GM19238 (cell line): ENCODE data around the gene RANGAP1.
A peak's percentile ranks its signal among the peaks of the same experiment; 100 is the strongest.

ENCODE experiments used
- DNase-seq: peaks from one replicate; pipeline ENCODE4 v3.0.0; 2011; ENCODE audit warnings: low spot score; ENCODE audit not compliant: insufficient read length

Gene RANGAP1

DNA sequence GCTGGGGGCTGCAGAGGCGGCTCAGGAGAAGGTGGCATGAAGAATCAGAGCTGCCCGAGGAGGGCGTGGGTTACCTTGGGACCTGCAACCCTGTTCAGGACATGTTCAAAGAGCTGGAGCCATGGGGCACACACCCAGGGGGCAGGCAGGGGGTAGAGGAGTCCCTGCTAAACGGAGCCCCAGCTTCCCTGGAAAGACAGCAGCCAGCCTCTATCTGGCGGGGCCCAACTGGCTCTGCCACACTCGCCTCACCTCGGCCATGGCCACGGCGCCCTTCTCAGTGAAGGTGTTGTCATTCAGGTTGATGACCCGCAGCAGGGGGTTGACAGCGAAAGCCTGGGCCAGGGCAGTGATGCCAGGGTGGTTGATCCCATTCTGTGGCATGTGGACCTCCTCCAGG is 28.3 kb downstream of the RANGAP1 start:
- no peak for DNase-seq

DNA sequence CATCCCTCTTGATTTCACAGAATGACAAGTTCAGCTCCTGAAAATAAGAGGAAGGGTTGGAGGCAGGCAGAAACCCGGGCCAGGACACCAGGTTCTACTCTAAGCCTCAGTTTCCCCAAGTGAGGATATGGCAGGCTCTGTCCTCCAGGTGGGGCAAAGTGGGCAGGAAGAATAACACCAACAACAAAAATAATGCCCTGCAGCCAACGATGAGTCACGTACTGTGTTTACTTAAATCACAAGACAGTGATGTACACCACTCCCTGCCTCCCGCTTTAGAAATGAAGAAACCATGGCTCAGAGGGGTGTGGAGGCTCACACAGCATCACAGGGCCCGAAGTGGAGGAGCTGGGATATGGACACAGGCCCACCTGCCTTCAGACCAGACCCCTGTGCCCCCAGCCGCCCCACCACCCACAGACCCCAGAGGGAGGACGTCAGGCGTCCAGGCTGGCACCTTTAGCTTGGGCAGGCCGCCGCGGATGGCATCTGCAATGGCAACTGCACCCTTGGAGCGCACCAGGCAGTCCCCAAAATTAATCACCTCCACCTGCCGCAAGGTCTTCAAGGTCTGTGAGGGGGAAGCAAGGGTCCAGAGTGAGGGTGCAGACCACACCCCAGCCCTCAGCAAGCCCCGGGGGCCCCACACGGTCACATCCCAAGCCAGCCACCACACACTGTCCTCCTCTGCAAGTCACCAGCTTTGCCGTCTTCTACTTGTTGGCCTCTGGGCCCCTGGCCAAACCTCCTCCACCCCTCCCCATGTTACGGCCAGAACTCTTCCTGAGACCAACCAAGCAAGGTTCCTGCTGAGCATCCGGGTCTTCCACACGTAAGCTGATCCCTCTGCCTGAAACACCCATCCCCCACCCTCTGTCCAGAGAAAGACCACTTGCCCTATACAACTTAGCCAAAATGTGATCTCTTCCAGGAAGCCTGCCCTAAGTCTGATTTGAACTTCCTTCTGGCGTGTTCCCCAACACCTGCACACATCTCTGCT is 29.4 kb downstream of the RANGAP1 start:
- no peak for DNase-seq

DNA sequence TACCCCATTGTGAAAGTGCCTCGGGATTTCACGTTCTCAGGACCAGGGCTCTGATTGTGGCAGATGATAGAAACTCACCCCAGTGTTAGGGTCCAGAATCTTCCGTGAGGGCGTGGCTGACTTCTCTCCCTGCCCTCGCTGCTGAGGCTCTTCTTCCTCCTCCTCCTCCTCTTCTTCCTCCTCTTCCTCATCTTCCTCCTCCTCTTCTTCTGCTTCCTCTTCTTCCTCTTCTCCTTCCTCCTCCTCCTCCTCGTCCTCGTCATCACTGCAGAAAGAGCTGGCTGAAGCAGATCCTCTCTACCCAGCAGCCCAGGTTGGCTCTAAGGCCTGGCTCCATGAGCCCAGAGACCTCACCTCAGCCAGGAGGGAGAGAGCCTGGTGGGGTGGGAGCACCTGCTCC is 31.8 kb downstream of the RANGAP1 start:
- DNase-seq: no peak

DNA sequence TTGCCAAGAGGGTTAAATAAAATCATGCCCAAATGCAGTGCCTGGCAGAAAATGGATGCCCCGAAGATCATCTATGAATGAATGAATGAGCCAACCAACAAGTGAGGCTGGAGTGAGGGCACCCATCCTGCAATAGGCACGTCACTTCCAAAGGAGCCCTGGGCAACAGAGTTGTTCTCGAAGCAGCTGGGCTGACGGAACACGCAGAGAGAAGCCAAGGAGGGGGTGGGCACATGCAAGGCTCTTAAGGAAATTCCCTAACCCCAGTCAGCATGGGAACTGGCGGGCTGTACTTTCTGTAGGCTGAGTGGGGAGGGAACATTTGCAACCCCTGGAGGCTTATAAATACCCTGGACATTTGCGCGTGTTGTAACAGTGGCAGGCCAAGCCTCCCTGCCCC is 33.6 kb downstream of the RANGAP1 start:
- no peak for DNase-seq

DNA sequence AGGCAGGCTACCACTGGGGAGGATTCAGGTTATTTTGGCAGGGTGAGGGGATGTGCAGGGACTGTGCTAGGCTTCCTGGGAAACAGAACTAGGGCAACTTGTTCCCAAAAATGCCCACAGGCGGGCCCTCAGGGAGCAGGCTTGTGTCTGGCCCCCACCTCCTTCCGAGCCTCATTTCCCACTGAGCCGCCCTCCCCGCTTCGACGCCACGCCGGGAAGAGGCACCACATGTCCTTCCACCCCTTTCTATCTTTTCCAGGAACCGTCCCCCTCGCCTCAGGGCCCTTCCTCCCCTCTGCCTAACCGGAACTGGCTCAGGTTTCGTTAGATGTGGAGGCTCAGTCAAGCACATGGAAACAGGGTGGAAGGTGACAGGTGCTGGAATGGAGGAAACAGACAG is 35.9 kb downstream of the RANGAP1 start:
- DNase-seq: no peak

DNA sequence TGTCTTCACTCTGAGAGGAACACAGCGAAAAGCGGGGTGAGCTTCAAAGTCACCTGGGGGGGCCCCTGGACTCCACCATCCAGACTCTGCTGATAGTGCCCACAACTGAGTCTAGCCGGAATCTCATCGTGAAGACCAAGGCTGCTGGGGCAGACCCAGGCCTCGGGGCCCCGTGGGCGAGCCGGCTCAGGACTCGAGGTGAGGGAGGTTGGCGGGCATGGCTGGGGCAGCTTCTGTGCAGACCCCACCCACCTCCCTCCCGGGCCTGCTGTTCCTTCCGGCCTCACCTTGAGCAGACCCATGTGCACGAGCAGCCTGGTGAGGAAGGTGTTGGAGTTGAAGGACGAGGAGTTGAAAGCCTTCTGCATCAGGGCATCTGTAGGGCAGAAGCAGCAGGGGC is 36.5 kb downstream of the RANGAP1 start:
- DNase-seq: no peak

DNA sequence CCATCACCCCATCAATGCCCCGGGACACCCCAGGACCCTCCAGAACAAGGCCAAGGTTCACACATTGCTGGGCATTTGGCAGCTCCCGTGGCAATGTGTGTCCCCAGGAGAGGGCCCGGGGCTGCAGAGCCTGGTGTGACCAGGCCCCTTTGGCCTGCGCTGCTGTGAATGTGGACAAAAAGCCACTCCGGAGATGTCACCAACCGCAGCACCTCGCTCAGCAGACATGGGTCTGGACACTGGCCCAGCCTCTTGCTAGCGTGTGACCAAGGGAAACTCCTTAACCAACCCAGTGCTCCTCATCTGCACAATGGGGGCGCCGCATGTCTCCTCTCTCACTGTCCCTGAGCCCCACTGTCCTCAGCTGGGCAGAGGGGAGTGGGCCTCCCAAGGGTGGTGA is 37.2 kb downstream of the RANGAP1 start:
- no peak for DNase-seq

DNA sequence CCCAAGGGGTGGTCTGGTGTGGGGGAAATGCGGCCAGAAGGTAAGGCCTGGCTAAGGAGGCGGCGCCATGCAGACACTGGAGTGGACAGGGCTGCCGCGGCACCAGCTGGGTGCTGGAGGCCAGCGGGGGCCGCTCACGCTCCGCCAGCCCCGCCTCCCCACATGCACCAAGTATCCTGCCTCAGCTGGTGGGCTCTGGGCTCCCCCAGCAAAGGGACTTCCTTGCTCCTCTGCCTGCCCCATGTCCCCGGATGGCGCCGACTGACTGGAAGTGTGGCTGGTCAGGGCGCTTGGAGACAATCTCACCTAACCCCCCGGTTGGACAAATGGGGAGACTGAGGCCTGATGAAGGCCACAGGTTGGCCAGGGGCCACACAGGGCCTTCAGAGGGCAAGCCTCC is 37.7 kb downstream of the RANGAP1 start:
- DNase-seq: no peak

DNA sequence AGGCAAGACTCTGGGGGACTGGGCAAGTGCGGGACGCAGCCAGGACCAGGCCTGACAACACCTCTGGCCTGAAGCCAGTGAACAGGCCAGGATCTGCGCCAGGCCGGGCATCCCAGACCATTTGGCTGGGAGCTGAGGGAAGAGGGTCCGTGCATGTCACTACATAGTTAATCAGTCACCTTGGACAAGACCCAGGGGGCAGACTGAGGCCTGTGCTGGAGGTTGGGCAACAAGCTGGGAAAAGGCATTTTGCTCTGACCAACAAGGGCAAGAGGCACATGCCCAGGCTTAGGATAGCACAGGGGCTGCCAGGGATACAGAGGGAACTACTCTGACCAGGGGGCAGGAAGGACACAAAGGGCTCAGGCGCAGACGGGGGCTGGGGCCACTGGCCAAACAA is 38.3 kb downstream of the RANGAP1 start:
- no peak for DNase-seq

DNA sequence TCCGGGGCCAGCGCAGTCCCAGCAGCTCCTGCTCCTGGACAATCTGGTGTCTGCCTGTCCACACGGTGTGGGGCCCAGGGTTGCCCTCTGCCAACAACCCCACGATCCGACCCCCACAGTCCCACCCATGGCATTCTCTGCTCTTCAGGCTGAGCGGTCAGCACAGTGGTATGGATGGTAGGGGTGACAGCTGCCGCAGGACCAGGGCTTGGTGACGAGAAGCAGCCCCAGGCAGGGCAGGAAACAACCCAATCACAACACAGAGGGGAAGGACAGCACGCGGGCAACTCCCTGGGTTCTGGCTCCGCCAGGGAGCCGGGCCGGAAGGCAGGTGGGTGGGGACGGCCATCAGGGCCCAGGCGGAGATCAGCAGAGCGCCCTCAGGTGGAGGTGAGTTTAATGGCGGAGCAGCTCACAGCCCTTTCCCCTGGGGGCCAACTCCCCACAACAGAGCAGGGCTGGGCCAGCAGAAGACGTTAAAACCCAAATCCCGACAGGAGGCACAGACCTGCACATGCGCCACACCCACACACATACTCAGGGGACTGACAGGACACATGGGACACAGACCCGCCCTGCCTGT is 40.0 kb downstream of the RANGAP1 start:
- no peak for DNase-seq

DNA sequence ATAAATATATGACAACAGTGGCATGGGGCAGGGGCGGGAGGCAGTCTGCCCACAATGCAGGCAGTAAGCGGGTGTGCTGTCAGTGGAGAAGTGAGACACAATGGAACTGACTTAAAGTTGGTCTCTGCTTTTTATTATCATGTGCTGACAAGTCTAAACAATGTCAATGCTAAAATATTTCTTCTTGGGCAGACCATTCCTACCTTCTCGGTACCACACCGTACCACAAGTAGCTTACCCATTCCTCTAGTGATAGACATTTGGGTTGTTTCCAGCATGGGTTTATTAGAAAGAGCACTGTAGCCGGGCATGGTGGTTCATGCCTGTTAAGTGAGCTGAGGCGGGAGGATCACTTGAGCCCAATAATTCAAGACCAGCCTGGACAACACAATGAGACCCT is 42.6 kb downstream of the RANGAP1 start:
- DNase-seq: no peak

DNA sequence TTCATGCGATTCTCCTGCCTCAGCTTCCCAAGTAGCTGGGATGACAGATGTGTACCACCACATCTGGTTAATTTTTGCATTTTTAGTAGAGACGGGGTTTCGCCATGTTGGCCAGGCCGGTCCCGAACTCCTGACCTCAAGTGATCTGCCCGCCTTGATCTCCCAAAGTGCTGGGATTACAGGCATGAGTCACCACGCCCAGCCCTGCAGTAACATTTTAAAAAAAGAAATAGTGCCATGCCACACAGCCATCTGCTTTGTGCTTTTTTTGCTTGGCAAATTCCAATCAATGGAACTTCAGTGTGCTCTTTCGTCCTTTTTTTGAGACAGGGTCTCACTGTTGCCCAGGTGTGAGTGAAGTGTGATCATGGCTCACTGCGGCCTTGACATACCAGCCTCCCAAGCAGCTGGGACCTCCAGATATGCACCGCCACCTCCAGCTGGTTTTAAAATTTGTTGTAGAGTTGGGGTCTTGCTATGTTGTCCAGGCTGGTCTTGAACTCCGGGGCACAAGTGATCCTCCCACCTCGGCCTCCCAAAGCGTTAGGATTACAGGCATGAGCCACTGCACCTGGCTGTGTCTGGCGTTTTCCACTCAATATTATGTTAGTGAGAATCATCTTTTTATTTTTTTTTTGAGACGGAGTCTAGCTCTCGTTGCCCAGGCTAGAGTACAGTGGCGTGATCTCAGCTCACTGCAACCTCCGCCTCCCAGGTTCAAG is 43.4 kb downstream of the RANGAP1 start:
- DNase-seq: no peak

DNA sequence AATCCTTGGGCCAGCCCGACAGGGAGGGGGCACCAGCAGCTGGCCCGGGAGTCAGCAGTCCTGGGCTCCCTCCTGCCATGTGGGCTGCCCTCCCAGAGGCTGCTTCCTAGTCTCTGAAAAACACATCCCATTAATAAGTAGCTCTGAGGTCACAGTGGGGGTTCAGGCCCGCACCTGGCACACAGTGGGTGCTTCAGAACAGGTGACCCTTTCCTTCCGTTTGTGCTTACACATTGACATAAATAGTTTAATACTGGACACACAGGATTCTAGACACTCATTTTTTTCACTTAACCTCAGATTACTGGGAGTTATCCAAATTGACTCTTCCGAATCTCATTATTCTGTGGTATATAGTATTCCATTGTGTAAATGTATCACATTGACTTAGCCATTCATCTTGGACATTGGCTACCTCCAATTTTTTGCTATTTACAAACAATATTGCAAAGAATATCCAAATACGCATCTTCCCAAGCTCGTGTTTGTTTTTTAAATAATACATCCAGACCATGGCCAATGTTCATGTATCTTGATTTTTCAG is 44.8 kb downstream of the RANGAP1 start:
- no peak for DNase-seq

DNA sequence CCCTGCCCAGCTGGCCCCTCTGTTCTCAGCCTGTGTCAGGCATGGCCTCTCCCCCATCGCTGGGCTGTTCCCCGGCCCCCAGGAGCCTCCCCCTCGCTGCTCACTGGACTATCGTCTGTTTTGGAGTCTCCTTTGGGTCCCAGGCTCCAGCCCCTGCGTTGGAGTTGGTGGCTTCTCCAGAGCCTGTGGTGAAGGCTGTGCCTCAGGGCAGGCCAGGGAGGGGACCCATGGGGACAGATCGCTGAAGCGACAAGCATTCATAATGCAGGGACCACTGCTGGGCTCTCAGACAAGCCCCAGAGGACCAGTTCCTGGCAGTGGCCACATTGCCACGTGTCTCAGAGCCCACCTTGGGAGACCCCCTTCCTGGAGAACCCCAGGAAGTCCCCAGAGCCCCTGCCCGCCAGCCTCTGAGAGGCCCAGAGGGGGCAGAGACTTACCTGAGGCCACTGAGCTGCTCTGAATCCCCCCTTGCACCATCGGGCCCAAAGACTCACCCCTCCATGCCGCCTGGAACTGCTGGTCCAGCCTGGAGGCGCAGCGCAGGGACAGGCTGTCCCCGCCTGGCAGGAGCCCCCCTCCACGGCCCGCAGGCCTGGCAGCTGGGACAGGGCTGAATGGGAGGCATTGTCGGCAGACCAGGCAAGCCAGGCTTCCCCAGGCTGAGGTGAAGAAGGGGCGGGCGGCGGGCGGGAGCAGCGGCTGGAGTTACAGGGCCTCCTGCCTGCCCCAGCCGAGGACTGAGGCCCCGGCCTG is 45.4 kb downstream of the RANGAP1 start, which contains the start of gene CHADL:
Gene CHADL (minus strand): TSS at position 555 of the 756 bp plus-strand sequence. CDS start 50 bp downstream, at position 505.
- no peak for DNase-seq

DNA sequence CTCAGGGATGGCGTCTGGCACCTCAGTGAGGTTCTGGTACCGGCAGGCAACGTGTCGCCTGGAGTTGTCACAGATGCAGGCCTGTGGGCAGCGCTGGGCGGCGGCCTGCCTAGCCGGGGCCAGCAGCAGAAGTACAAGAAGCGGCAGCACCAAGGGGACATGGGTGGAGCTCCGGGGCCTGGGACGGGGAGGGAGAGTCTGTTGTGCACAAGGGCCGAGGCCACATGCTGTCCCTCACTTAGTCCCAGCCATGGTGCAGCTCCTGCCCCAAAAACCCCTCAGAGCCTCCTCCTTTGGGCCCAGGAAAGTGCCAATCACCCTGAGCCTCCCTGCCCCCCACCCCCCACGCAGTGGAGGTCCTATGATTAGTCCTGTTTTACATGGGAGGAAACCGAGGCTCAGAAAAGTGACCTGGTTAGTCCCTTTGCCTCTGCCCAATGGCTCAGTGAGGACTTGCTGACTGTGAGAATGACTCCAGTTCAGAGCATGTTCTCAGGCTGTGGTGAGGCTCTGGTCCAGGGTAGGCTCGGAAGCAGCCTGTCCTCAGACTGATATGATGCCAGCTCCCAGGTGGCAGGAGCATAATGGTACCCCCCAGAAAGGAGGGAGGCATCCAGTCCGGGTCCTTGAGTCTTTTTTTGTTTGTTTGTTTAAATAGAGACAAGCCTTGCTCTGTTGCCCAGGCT is 46.4 kb downstream of the RANGAP1 start:
- DNase-seq: no peak

DNA sequence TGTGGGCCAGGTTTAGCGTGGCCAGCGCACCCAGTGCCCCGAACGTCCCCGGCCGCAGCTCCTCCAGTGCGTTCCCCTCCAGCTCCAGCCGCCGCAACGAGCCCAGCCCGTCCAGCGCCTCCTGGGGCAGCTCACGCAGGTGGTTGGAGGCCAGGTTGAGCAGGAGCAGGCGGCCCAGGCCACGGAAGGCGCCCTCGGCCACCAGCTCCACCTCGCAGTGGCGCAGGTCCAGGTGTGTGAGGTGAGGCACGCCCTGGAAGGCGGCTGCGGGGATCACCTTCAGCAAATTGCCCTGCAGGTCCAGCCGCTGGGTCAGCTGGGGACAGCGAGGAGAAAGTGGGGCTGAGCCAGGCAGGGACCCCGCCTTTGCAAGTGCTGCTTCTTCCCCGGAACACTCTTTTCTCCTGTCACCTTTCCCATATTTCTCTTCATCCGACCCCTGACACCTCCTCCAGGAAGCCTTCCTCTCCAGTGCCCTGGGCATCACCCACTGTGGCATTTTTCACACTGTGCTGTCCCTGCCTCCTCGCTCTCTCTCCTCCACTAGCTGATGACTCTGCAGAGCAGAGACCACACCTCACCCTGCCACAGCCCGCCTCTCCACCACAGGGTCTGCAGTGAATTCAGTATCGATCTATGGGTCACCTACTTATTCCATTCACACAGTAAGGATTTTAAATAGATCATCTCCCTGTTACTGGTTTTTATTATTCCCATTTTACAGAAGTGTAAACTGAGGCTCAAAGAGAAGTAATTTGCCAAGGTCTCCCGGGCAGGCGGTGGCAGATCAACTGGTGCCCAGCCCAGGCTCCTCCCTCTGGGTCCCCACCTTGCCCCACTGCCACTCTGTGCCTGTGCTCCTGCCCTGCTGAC is 47.2 kb downstream of the RANGAP1 start:
- DNase-seq: no peak

DNA sequence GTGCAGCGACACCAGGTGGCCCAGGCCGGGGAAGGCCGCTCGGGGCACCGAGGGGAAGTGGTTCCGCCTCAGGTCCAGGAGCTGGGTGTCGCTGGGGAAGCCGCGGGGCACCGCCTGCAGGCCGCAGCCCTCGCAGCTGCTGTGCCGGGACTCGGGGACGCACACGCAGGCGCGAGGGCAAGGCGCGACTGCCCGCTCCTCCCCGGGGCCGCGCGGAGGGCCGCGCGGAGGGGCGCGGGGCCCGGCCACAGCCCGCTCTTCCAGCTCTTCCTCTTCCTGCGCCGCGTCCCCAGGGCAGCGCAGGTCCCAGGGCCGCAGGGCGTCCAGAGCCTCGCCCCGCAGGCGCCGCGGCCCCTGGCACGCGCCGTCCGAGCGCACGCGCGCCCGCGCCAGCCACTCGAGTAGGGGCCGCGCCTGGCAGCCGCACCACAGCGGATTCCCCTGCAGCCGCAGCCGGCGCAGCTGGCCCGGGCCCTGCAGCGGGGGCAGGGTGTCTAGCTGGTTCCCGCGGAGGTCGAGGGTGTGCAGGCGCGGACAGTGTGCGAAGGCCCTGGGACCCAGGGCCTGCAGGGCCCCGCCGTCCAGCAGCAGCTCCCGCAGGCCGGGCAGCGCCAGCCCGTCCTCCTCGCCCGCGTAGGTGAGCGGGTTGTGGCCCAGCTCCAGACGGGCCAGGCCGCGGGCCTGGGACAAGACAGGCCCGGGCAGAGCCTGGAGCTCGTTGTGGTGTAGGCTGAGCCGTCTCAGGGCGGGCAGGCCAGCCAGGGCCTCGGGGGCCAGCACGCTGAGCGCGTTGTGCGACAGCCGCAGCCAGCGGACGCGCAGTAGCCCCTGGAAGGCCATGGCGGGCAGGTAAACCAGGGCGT is 48.0 kb downstream of the RANGAP1 start:
- peak; percentile 94 for DNase-seq

DNA sequence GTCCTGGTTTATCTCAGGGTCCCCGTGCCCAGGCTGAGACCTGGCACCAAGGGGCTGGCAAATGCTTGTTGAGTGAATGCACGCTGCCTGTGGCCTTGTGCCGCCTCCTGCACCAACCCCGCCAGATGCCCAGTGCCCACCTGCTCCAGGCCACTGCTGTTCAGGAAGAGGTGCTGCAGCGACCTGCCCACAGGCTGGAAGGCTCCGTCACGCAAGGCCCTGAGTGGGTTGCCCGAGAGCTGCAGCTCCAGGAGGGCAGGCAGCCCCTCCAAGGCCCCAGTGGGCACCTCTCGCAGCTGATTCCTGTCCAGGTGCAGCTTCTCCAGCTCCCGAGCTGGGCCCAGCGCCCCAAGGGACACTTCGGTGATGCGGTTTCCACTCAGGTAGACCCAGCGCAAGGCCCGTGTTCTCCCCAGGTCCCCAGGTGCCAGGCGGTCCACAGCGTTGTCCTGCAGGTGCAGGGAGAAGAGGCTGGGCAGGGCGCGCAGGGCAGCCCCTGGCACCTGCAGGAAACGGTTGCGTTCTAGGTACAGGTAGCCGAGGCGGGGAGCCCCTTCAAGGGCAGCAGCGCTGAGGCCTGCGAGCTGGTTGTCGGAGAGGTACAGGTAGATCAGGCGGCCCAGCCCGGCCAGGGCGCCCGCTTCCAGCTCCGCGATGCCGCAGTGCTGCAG is 48.8 kb downstream of the RANGAP1 start:
- DNase-seq: no peak
